DMS153 treated with DMSO at 0.1 percent for 48 hours (cell line): Measurements from ENCODE around the gene PROCR.
A peak's percentile ranks its signal among the peaks of the same experiment; 100 is the strongest.
"Not testable (repeated sequence)": the region's sequence is repeated elsewhere in the genome, so short reads cannot be mapped to it uniquely, and the experiment has no call there.

ENCODE experiments used
- DNase-seq: peaks from one replicate; lab custom pipeline; 2025; ENCODE audit not compliant: unreplicated experiment; lab: John Stamatoyannopoulos, UW

PROCR gene

DNA sequence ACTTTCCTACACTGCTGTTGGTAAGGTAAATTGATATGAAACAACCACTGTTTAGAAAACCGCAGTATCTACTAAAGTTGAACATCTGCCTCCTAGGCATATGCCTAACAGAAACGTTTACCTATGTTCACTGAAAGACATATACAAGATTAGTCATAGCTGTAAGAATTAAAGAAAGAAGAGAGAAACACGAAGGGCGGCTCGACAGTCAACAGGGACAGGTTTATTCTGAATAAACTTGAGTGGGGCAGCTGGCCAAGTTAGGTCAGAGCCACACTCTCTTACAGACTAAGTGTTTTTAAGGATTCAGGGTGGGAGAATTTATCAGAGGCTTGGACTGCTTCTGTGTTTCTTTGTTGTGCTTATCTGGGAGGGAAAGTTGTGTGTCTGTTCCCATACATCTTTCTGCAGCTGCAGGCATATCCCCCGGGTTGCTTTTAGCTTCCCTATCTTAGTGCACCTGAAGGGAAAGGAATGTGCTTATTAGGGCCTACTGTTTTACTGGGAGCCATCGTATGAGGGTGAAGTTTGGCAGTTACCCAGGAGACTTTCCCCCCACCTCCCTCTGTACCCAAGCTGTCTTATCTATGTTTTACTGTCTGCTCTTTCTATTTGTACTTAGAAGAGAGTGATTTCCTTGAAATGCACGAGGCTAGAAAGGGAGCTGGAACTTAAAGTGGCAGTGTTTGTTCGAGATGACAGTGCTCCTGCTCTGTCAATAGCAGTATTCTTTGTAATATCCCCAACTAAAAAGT lies 20.4 kb downstream of the PROCR start:
- no peak for DNase-seq

DNA sequence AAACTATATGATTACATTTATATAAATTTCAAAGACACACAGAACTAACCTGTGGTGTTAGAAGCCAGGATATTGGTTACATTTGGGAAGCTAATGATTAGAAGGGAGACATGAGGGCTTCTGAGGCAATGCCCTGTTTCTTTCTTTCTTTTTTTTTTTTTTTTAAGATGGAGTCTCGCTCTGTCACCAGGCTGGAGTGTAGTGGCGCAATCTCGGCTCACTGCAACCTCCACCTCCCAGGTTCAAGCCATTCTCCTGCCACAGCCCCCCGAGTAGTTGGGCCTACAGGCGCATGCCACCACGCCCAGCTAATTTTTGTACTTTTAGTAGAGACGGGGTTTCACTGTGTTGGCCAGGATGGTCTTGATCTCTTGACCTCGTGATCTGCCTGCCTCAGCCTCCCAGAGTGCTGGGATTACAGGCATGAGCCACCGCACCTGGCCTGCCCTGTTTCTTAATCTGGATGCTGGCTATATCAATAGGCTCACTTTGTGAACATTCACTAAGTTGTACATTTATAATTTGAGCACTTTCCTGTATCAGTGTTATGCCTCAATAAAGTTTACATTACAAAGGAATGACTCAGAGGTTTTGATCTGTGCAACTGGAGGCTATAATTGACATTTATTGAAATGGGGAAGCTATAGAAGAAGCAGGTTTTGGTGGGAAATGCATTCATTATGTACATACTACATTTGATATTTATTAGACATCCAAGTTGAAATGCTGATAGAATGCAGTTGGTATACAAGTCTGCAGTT lies 21.3 kb downstream of the PROCR start:
- not testable (repeated sequence) for DNase-seq

DNA sequence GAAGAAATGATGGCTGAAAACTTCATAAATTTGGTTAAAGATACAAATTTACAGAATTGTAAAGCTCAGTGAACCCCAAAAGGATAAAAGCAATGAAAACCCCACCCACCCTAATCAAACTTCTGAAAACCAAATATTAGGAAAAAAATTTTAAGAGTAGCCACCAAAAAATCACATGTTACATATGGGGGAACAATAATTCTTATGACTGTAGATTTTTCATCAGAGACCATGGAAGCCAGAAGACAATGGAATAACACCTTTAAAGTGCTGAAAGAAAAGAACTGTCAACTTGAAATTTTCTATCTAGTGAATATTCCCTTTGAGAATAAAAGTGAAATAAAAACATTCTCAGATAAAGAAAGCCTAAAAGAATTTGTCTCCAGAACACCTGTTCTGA lies 24.4 kb downstream of the PROCR start:
- DNase-seq: no peak

DNA sequence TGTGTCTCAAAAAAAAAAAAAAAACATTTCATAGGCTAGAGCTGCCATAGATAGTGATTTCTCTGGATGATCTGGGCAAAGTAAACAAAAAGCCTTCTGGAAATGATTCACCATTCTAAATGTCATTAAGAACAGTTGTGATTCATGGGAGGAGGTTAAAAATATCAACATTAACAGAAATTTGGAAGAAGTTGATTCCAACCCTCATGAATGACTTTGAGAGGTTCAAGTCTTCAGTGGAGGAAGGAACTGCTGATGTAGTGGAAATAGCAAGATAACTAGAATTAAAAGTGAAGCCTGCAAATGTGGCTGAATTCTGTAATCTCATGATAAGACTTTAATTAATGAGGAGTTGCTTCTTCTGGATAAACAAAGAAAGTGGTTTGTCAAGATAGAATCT lies 27.9 kb downstream of the PROCR start:
- DNase-seq: no peak

DNA sequence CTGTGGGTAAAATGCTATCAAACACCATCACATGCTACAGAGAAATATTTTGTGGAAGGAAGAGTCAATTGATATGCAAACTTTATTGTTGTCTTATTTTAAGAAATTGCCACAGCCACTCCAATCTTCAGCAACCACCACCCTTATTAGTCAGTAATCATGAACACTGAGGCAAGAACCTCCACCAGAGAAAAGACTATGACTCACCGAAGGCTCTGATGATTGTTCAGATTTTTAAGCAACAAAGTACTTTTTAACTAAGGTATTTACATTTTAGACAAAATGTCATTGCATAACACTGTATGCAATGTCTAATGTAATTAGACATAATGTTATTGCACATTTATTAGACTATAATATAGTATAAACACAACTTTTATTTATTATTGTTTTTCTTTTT lies 28.4 kb downstream of the PROCR start:
- no peak for DNase-seq

DNA sequence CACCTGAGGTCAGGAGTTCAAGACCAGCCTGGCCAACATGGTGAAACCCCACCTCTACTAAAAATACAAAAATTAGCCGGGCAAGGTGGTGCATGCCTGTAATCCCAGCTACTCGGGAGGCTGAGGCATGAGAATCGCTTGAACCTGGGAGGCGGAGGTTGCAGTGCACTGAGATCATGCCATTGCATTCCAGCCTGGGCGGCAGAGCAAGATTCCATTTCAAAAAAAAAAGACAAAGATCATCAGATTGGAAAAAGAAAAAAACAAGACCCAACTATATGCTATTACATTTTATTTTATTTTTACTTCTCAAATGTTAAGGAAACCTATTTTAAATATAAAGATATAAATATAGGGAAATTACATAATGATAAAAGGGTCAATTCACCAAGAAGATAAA lies 29.6 kb downstream of the PROCR start:
- DNase-seq: not testable (repeated sequence)

DNA sequence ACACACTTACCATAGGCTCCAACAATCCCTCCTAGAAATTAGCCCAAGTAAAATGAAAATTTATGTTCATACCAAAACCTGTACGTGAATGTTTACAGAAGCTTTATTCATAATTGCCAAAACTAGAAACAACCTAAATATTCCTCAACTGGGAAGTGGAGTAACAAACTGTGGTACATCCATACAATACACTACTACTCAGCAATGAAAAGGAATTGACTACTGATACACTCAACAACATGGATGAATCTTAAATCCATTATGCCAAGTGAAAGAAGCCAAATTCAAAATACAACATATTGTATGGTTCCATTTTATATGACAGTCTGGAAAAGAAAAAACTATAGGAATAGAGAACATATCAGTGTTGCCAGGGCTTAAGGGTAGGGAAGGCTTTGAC lies 34.9 kb downstream of the PROCR start:
- DNase-seq: no peak

DNA sequence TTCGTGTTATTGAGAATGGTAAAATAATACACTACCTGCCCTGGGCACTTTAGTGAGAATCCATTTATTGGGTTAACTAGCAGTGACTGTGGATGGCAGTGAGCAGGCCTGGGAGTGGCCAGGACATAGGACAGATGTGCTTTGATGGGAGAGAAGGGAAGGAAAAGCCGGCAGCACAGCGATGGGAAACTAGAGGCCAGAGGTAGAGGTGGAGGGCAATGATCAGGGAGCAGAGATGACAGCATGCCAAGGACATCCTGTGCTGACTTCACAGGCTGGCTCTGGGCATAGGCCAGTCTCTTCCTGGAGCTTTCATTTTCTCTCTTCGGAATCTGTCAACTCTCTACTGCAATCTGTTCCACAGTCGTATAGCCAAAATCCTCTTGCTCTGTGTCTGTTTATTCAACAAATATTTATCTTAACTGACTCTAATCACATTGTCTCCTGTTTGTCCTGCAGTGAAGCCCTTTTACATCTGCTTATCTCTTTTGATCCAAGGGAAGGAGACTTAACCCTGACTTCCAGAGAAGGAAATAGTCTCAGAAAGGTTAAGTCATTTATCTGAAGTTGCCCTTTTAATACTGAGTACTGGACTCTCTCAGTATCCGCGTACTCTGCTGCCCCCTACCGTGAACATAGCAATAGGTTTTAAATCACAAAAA lies 36.2 kb downstream of the PROCR start:
- DNase-seq: peak; percentile 51

DNA sequence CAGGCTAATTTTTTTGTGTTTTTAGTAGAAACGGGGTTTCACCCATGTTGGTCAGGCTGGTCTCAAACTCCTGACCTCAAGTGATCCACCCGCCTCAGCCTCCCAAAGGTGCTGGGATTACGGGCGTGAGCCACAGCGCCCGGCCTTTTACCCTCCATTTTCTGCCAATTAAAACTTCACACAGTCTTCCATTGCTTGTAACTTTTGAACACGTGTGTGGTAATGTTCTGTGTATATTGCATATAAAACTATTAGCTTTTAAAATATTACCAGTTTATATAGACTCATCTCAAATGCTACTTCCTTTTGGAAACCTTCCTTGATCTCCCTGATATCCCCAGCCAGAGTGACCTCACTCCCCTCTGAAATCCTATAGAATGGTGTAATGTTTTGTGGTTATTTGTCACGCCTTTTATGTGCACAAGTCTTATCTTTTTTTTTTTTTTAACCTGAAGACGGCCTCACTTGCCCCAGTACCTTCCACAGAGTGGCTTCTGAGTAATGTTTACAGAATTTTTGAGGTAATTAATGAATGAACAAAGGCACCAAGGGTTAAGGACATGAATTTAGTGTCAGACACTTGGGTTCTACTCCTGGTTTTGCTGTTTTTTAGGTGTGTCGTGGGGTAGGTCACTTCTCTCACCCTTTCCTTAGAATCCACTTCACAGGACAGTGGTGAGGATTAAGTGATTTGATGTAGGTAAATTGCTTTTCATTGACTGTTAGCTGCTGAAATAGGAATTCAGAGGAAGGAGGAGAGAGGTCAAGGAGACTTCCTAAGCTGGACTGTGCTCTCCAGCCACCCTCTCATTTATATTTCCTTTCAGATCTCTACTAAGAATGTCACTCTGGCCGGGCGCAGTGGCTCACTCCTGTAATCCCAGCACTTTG lies 43.4 kb downstream of the PROCR start:
- DNase-seq: no peak

DNA sequence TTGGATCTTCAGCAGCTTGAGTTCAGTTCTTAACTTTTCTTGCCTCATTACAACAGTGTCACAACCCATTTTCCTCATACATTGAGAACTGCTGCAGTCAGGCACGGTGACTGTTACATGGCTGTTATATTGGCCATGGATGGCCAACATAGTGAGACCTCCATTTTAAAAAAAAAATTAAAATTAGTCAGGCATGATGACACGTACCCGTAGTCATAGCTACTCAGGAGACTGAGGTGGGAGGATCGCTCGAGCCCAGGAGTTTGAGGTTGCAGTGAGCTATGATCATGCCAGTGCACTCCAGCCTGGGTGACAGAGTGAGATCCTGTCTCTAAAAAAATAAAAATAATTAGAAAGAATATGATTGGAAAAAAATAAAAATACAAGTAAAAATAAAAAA lies 44.7 kb downstream of the PROCR start:
- no peak for DNase-seq

DNA sequence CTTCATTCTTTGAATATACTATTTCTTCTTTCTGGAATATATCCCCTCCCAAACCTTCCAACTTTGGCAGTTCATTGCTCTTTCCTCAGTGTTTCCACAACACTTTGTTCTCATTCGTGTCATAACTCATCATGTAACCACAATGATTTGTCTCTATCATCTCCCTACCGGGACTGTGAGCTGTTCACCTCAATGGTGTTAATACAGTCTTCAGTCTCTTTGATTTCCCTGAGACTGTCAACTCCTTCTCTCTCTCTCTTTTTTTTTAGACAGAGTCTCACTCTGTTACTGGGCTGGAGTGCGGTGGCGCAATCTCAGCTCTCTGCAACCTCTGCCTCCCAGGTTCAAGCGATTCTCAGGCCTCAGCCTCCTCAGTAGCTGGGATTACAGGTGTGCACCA lies 52.1 kb downstream of the PROCR start:
- DNase-seq: no peak

DNA sequence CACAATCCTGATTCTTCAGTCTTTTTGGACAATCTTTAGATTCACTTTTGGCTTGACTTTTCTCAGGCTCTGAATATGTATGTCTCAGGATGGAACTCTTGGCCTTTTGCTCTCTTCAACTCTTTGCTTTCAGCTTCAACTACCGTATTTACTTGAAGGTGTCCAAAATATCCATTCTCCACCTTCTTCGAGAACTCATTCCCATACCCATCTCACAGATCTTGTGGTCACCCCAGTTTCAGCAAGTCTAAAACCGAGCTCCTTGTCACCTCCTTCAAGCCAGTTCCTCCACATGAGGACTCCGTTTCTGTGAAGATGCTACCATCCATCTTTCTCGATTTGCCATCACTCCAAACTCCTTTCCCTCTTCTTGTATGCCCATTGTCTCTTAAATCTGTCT lies 52.7 kb downstream of the PROCR start:
- DNase-seq: no peak

DNA sequence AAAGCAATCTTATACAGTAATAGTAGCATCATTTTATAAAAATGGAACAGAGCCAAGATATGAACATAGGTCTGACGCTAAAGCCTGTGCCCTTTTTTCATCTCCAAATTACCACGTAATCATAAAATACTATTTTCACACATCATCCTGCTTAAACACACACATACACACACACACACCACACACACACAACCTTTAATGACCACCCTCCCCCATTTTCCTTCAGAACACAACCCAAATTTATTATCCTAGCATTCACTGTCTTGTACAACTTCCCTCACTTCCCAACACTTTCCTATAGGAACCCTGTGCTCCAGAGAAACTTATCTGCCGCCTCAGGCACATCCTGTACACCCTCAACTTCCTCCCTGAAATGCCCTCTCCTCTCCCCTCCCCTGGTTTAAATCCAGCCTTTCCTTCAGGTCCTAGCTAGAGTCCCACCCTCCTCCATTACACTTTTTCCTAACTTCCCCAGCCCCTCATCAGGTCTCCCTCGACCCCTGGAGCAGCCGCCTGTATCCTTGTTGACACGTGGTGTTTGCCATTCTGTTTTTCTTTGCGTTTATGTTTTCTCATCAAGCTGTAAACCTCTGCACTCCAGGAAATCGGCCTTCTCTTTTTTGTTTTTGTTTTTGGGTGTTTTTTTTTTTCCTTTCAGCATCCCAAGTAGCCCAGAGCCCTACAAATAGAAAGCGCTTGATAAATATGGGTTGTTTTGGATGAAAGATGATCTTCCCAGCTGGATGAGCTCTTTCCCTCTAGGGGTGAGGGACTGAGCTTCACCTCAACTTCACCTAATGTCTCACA lies 53.6 kb downstream of the PROCR start:
- no peak for DNase-seq

DNA sequence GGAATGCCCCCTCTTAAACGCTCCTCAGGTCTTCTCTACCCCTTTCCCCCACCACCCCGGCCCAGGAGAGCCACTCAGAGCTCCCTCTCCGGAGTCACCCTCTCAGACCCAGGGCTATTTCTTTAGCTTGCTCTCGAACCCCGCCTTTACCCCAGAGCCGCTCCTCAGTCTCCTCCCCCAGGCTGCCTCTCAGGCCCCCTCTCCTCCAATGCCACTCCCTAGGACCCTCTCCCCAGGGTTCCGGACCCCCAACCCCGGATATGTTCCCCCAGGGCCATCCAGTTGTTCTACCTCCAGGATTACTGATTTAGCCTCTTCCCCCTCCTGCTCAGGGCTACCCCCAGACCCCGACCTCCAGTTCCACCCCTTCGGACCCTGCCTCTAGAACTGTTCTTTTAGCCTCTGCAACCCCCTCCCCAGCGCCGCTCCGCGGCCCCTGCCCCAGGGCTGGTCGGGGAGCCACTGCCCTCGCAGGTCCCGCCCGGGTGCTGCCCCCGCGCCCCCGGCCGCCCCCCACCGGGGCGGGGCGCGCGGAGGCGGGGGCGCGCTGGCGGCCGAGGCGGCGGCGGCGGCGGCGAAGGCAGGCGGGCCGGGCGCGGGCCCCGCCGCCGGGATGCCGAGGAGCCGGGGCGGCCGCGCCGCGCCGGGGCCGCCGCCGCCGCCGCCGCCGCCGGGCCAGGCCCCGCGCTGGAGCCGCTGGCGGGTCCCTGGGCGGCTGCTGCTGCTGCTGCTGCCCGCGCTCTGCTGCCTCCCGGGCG lies 54.4 kb downstream of the PROCR start, which contains the start of gene MMP24:
Gene MMP24, plus strand, starts transcription at position 565 of the 758 bp plus-strand sequence. Its CDS starts 49 bp downstream, at position 614.
- DNase-seq: no peak
